ENCODE data around the gene OCSTAMP. TPM values are rescaled to one million over a fixed set of nuclear protein-coding genes. Genes with fewer than 3 reads are reported as not detected.

The OCSTAMP gene
- total and polyA plus RNA-seq, 4 experiments from 2014 or later, result not detected

DNA sequence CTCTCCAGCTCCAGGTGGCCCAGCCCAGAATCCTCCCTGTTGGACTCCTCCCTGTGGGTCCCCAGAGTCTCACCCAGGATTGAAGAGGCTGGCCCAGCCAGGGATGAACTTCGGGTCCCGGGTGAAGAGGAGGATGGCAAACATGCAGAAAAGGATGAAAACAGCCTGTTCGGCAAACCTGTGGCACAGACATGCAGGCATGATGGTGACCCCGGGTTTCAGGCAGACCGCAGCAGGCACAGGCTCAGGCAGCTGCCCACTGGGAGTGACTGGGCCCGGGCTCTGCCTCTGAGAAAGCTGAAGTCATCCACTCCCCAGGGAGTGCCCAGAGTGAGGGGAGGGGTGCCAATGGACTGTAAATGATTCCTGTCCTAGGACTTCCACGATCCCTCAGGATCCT, 37.5 kb upstream of the OCSTAMP start:
- Histone ChIP-seq H3K27me3 (ENCODE audit: insufficient read depth, low read length) (peaks cover 3% of the 10 kb centered on the region), H3K9me3 (ENCODE audit: control insufficient read depth in 1 of 2, low read length in 2 of 2) (no peaks in the 10 kb centered on the region), H3K36me3 (ENCODE audit: insufficient read depth, low read length) (no peaks in the 10 kb centered on the region), H3K4me1 (ENCODE audit: insufficient read depth, low read length) (no peaks in the 10 kb centered on the region), H3K27ac (ENCODE audit: low read depth, low read length) (no peak overlapping the region), H3K4me3 (ENCODE audit: low read length in 2 of 2) (no peak overlapping the region)
- no peak overlapping the region for H3K27ac Mint-ChIP-seq
- no peak for DNase-seq
- CTCF ChIA-PET (ENCODE audit: partially characterized antibody), result no interaction called here
- no peaks in the 10 kb centered on the region for H3K9me3 Mint-ChIP-seq
- intact Hi-C loops (cut with micrococcal nuclease), result no loop called here
- H3K4me1 Mint-ChIP-seq, result peaks cover 0 to 3% (median 2%) of the 10 kb centered on the region in 4 donors
- no peak overlapping the region for H3K4me3 Mint-ChIP-seq
- POLR2A ChIA-PET (ENCODE audit: partially characterized antibody), result no interaction called here
- H3K27me3 Mint-ChIP-seq, result peaks cover 2% of the 10 kb centered on the region in 2 donors
- H3K36me3 Mint-ChIP-seq, result no peaks in the 10 kb centered on the region

DNA sequence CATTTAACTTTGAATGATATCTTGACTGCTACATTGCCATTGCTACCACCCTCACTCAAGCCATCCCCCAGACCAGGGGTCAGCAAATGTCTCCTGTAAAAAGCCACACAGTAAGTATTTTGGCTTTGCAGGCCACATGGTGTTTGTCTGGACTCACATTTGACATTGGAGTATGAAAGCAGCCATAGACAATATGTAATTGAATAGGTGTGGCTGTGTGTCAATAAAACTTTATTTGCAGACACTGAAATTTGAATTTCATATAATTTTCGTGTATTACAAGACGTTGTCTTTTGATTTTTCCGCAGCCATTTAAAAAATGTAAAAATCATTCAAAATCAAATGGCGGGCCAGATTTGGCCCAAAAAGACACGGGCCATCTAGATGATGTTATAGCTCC, 36.3 kb upstream of the OCSTAMP start:
- Mint-ChIP-seq H3K27me3 (peaks cover 0 to 2% of the 10 kb centered on the region in 2 donors), H3K27ac (no peak overlapping the region), H3K9me3 (no peaks in the 10 kb centered on the region), H3K4me1 (peaks cover 0 to 3% (median 2%) of the 10 kb centered on the region in 4 donors), H3K4me3 (no peak overlapping the region), H3K36me3 (no peaks in the 10 kb centered on the region)
- CTCF ChIA-PET (ENCODE audit: partially characterized antibody), result no interaction called here
- no peak for DNase-seq
- no peaks in the 10 kb centered on the region for H3K4me1 ChIP-seq (ENCODE audit: insufficient read depth, low read length)
- H3K27me3 ChIP-seq (ENCODE audit: insufficient read depth, low read length), result peaks cover 3% of the 10 kb centered on the region
- H3K27ac ChIP-seq (ENCODE audit: low read depth, low read length), result no peak overlapping the region
- H3K36me3 ChIP-seq (ENCODE audit: insufficient read depth, low read length), result no peaks in the 10 kb centered on the region
- POLR2A ChIA-PET (ENCODE audit: partially characterized antibody), result no interaction called here
- no peak overlapping the region for H3K4me3 ChIP-seq (ENCODE audit: low read length in 2 of 2)
- intact Hi-C loops (cut with micrococcal nuclease), result no loop called here
- no peaks in the 10 kb centered on the region for H3K9me3 ChIP-seq (ENCODE audit: control insufficient read depth in 1 of 2, low read length in 2 of 2)

DNA sequence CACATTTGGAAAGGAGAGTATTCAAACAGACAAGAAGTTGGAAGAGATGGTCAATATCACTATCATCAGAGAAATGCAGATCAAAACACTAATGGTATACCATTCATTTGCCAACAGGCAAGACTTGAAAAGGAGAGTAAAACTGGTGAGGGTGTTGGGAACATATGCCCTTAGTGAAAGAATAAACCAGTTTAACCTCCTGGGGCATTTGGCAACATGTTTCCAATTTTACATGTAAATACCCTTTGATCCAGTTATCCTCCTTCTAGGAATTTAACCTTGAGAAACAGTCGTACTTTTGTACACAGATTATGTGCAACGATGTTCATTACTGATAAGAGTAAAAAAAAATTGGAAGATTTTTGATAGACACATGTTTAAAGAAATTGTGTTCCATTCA, 34.1 kb upstream of the OCSTAMP start:
- Histone ChIP-seq H3K4me3 (ENCODE audit: low read length in 2 of 2) (no peak overlapping the region), H3K27ac (ENCODE audit: low read depth, low read length) (no peak overlapping the region), H3K36me3 (ENCODE audit: insufficient read depth, low read length) (no peaks in the 10 kb centered on the region), H3K27me3 (ENCODE audit: insufficient read depth, low read length) (peaks cover 3% of the 10 kb centered on the region), H3K9me3 (ENCODE audit: control insufficient read depth in 1 of 2, low read length in 2 of 2) (no peaks in the 10 kb centered on the region), H3K4me1 (ENCODE audit: insufficient read depth, low read length) (no peaks in the 10 kb centered on the region)
- no peak for DNase-seq
- Mint-ChIP-seq H3K27ac (no peak overlapping the region), H3K9me3 (no peaks in the 10 kb centered on the region), H3K27me3 (peaks cover 0 to 6% of the 10 kb centered on the region in 2 donors), H3K4me1 (peaks cover 0 to 3% (median 2%) of the 10 kb centered on the region in 4 donors), H3K4me3 (no peak overlapping the region), H3K36me3 (no peaks in the 10 kb centered on the region)
- POLR2A ChIA-PET (ENCODE audit: partially characterized antibody), result no interaction called here
- intact Hi-C loops (cut with micrococcal nuclease), result no loop called here
- CTCF ChIA-PET (ENCODE audit: partially characterized antibody), result interaction anchor here (0.8 kb wide), 1 partner anchor 10 kb away, joined by 3 read pairs; no protein-coding TSS in a partner anchor

DNA sequence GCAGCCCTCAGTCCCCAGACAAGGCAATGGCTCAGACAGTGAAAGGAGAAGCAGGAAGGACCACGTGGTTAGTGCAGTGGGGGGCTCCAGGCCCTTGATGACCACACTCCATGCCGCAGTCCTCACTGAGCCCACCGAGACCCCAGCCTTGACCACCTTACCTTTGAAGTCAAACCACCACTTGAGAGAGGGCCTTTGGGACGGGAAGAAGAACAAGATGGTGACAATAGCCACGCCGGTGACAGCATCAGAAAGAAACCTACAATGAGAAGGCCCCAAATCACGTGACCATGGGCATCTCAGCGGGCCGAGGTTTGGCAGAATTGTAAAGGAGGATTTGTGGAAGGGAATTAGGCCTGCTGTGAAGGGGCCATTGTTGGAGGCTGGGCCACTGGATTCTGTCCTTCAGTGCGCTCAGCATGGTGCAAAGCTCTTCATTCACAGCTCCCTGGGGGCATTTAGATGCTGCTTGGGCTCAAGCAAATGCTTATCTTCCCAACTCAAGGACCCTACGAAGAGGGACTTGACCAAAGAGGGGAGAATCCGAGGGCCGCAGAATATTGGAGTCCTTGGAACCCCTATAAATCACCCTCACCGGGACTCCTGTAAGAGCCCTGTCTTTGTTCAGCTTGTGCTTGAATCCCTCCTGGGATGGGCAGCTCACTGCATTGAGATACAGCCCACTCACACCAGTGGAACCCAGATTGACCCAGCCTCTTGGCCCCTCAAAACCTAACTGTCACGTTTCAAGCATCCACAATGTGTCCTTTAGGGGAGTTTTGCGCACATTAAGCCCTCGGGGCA, 33.2 kb upstream of the OCSTAMP start:
- ChIA-PET CTCF (ENCODE audit: partially characterized antibody) (no interaction called here), POLR2A (ENCODE audit: partially characterized antibody) (no interaction called here)
- H3K9me3 Mint-ChIP-seq, result no peaks in the 10 kb centered on the region
- Histone ChIP-seq H3K9me3 (ENCODE audit: control insufficient read depth in 1 of 2, low read length in 2 of 2) (no peaks in the 10 kb centered on the region), H3K4me1 (ENCODE audit: insufficient read depth, low read length) (no peaks in the 10 kb centered on the region), H3K27me3 (ENCODE audit: insufficient read depth, low read length) (peaks cover 3% of the 10 kb centered on the region), H3K36me3 (ENCODE audit: insufficient read depth, low read length) (no peaks in the 10 kb centered on the region), H3K4me3 (ENCODE audit: low read length in 2 of 2) (no peak overlapping the region), H3K27ac (ENCODE audit: low read depth, low read length) (no peak overlapping the region)
- intact Hi-C loops (cut with micrococcal nuclease), result no loop called here
- DNase-seq, result no peak
- no peak overlapping the region for H3K27ac Mint-ChIP-seq
- no peaks in the 10 kb centered on the region for H3K36me3 Mint-ChIP-seq
- no peaks in the 10 kb centered on the region for H3K4me1 Mint-ChIP-seq
- no peak overlapping the region for H3K4me3 Mint-ChIP-seq
- H3K27me3 Mint-ChIP-seq, result peaks cover 0 to 5% of the 10 kb centered on the region in 2 donors

DNA sequence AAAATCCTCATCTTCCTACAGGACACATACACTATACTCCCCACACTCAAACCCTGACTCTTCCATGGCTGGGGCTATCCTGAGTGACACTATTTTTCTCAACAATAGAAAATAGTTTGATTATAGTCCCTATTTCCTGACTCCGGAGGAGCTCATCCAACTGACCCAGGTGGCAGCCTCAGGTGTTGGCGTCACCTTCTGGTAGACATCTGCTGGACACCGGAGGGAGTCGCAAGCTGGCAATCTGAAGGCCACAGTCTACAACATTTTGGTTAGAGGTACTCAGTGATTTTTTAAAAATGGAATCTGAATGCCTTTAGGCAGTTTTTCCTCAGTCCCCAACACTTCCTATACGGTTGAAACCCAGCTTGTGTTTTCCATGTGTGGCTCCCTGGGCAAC, 32.2 kb upstream of the OCSTAMP start:
- no peak for DNase-seq
- CTCF ChIA-PET (ENCODE audit: partially characterized antibody), result no interaction called here
- intact Hi-C loops (cut with micrococcal nuclease), result no loop called here
- Histone ChIP-seq H3K36me3 (ENCODE audit: insufficient read depth, low read length) (no peaks in the 10 kb centered on the region), H3K9me3 (ENCODE audit: control insufficient read depth in 1 of 2, low read length in 2 of 2) (no peaks in the 10 kb centered on the region), H3K4me1 (ENCODE audit: insufficient read depth, low read length) (no peaks in the 10 kb centered on the region), H3K27me3 (ENCODE audit: insufficient read depth, low read length) (peaks cover 3% of the 10 kb centered on the region), H3K27ac (ENCODE audit: low read depth, low read length) (no peak overlapping the region), H3K4me3 (ENCODE audit: low read length in 2 of 2) (no peak overlapping the region)
- no peaks in the 10 kb centered on the region for H3K9me3 Mint-ChIP-seq
- no peak overlapping the region for H3K4me3 Mint-ChIP-seq
- POLR2A ChIA-PET (ENCODE audit: partially characterized antibody), result no interaction called here
- H3K27me3 Mint-ChIP-seq, result peaks cover 0 to 5% of the 10 kb centered on the region in 2 donors
- H3K36me3 Mint-ChIP-seq, result no peaks in the 10 kb centered on the region
- H3K4me1 Mint-ChIP-seq, result no peaks in the 10 kb centered on the region
- H3K27ac Mint-ChIP-seq, result no peak overlapping the region

DNA sequence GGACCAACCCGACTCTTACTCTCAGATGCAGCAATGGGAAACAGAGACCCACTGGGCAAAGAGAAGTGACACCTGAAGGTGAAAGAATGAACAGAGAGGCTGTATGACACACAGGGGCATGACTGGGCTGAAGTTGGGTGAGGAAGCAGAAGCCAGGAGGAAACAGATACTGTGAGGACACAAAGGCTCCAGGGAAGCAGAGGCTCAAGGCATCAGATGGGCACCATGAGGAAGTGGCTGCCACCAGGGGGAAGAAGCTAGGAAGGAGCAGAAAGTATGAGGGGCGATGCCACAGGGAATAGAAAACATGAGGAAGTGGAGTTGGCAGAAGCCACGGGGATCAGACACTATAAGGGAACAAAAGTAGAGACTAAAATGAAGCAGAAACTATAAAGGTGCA, 30.9 kb upstream of the OCSTAMP start:
- H3K36me3 ChIP-seq (ENCODE audit: insufficient read depth, low read length), result no peaks in the 10 kb centered on the region
- CTCF ChIA-PET (ENCODE audit: partially characterized antibody), result no interaction called here
- peaks cover 0 to 12% of the 10 kb centered on the region in 2 donors for H3K27me3 Mint-ChIP-seq
- H3K27ac ChIP-seq (ENCODE audit: low read depth, low read length), result no peak overlapping the region
- intact Hi-C loops (cut with micrococcal nuclease), result no loop called here
- POLR2A ChIA-PET (ENCODE audit: partially characterized antibody), result no interaction called here
- no peaks in the 10 kb centered on the region for H3K9me3 ChIP-seq (ENCODE audit: control insufficient read depth in 1 of 2, low read length in 2 of 2)
- DNase-seq, result no peak
- peaks cover 3% of the 10 kb centered on the region for H3K27me3 ChIP-seq (ENCODE audit: insufficient read depth, low read length)
- H3K27ac Mint-ChIP-seq, result no peak overlapping the region
- H3K9me3 Mint-ChIP-seq, result no peaks in the 10 kb centered on the region
- H3K4me3 ChIP-seq (ENCODE audit: low read length in 2 of 2), result no peak overlapping the region
- no peak overlapping the region for H3K4me3 Mint-ChIP-seq
- no peaks in the 10 kb centered on the region for H3K4me1 ChIP-seq (ENCODE audit: insufficient read depth, low read length)
- no peaks in the 10 kb centered on the region for H3K4me1 Mint-ChIP-seq
- H3K36me3 Mint-ChIP-seq, result no peaks in the 10 kb centered on the region

DNA sequence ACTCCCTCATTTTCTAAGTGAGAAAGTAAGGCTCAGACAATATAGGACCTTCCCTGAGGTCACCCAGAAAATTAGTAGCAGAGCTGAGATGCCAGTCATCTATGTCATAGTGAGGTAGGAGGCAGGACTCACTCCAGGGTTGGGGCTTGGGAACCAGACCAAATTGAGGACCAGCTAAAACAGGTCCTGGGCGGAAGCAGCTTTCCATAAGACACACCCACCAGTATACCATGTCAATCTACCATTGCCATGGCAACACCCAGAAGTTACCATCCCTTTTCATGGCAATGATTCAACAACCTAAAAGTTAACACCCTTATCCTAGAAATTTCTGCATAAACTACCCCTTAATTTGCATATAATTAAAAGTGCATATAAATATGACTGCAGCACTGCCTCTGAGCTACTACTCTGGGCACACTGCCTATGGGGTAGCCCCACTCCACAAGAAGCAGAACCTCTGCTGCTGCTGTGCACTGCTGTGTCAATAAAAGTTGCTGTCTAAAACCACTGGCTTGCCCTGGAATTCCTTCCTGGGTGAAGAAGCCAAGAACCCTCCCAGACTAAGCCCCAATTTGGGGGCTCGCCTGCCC, 30.3 kb upstream of the OCSTAMP start:
- intact Hi-C loops (cut with micrococcal nuclease), result no loop called here
- peaks cover 0 to 12% of the 10 kb centered on the region in 2 donors for H3K27me3 Mint-ChIP-seq
- POLR2A ChIA-PET (ENCODE audit: partially characterized antibody), result no interaction called here

More for the DNA sequence above, 30.3 kb upstream of the OCSTAMP start:
- Histone ChIP-seq H3K27ac (ENCODE audit: low read depth, low read length) (no peak overlapping the region), H3K36me3 (ENCODE audit: insufficient read depth, low read length) (no peaks in the 10 kb centered on the region), H3K4me1 (ENCODE audit: insufficient read depth, low read length) (no peaks in the 10 kb centered on the region), H3K27me3 (ENCODE audit: insufficient read depth, low read length) (peaks cover 3% of the 10 kb centered on the region), H3K9me3 (ENCODE audit: control insufficient read depth in 1 of 2, low read length in 2 of 2) (no peaks in the 10 kb centered on the region), H3K4me3 (ENCODE audit: low read length in 2 of 2) (no peak overlapping the region)
- CTCF ChIA-PET (ENCODE audit: partially characterized antibody), result no interaction called here
- Mint-ChIP-seq H3K27ac (no peak overlapping the region), H3K4me1 (no peaks in the 10 kb centered on the region), H3K4me3 (no peak overlapping the region), H3K36me3 (no peaks in the 10 kb centered on the region), H3K9me3 (no peaks in the 10 kb centered on the region)
- no peak for DNase-seq
